GM15510 (cell line): ENCODE measurements around the gene LCN9.

Experiments
- POLR2A ChIP-seq: IDR thresholded peaks from 3 replicates; pipeline ENCODE4 v1.6.1; 2011; ENCODE audit warnings: borderline replicate concordance; ENCODE audit not compliant: insufficient read length; ENCODE audit errors: extremely low read depth

LCN9 gene

DNA sequence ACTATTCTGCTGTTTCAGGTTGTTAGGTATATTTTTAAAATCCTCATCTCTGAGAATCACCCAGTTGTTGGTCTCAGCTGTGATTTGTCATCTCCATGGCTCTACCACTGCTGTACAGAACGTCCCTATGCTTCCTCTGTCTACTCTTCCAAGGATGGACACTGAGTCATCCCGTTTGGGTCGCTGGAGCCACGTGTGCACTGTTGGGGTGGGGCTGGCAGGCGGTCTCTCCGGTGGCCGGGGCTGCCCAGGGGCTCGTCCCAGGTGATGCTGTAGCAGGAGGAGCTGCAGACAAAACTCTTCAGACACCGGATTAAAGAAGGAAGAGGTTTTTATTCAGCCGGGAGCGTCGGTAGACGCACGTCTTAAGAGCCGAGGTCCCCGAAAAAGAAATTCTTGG lies 16.9 kb downstream of the LCN9 start:
- no peak for TF ChIP-seq POLR2A

DNA sequence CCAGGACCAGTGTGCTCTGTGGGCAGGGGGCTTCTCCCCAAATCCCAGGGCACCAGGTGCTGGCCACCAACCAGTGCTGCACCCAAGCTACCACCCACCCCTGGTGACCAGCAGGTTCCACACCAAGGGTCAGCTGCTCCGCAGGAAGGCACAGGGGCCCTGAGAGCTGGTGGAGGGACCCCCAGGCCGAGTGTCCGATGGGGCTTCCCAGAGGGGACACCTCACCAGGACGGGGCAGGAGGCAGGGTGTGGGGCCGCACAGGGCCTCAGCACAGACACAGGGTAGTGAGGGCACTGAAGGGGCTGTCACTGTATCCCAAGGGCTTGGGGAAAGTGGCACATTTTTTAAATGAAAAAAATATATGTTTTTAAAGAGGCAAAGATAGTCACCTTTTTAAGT lies 18.1 kb downstream of the LCN9 start:
- no peak for TF ChIP-seq POLR2A

DNA sequence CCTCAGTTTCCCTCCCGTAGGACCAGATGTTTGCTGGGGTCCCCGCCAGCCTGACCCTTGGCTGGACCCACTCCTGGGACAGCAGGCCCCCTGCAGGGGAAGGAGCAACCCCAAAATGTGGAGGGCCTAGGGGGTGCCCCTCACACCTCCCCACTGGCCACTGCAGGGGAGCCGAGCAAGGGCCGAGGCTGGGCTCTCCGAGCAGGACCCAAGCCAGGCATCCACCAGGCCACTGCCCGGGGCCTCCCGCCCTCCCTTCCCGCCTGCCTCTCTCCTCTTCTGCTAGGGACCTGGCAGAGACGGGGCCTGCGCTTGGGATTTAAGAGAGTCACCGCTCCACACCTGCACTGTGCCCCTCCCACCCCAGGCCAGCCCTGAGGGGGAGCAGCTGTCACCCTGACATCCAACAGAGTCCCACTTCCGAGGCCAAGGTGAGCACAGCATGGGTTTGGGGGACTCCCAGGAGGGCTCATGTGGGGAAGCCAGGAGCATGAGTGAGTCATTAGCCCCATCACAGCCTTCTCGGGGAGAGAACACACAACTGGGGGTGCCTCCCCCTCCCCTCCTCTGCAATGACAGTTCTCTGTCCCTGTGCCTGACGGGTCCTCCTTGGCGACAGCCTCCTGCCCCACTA lies 20.4 kb downstream of the LCN9 start:
- no peak for TF ChIP-seq POLR2A

DNA sequence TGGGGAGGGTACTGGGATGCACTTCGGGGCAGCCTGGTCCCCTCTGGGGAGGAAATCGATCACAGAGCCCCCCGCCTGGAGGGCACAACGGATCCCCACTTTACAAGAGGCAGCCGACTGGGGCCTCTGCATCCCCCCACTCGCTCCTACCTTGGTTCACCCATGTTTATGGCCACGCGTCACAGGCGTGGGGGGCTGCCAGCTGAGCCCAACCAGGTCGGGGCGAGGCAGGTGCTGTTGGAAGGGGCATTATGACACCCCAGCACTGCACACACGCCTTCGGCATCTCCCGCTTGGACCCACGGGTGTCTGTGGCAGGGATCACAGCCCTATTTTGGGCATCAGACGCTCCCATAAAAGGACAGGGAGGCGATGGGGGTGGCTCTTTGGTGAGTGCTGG lies 21.6 kb downstream of the LCN9 start:
- no peak for TF ChIP-seq POLR2A

DNA sequence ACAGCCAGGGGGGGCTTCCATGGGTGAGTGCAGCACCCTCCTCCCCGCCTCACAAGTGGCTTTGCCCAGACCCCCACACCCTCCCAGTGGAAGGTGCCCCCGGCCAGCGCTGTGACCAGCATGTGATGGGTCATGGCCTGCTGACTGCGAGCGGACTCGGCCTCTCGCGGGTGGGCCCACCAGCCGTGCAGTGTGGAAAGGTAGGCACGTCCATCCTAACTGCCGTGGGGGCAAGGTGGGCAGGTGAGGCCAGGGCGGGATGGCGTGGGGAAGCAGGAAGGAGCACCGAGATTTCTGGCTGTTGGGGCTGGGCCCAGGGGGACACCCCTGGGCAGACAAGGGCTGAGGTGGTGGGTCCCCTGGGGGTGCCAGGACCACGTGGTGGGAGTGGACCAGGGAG lies 24.1 kb downstream of the LCN9 start:
- TF ChIP-seq POLR2A: no peak

DNA sequence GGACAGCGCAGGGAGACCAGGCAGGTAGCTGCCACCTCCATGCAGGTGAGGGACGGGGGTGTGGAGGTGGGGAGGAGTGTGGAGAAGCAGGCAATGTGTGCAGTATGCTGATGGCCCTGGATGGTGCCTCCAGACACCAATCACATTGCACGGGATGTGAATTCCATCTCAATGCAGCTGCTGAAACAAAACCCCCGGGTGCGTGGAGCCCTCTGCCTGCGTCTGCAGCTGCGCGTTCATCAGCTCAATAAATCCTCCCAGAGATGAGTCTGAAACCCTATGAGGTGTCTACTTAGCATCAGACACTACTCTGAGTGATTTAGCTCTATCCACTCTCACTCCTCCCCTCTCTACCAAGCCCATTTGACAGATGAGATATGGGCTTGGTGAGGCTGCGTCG lies 25.9 kb downstream of the LCN9 start:
- TF ChIP-seq POLR2A: no peak

DNA sequence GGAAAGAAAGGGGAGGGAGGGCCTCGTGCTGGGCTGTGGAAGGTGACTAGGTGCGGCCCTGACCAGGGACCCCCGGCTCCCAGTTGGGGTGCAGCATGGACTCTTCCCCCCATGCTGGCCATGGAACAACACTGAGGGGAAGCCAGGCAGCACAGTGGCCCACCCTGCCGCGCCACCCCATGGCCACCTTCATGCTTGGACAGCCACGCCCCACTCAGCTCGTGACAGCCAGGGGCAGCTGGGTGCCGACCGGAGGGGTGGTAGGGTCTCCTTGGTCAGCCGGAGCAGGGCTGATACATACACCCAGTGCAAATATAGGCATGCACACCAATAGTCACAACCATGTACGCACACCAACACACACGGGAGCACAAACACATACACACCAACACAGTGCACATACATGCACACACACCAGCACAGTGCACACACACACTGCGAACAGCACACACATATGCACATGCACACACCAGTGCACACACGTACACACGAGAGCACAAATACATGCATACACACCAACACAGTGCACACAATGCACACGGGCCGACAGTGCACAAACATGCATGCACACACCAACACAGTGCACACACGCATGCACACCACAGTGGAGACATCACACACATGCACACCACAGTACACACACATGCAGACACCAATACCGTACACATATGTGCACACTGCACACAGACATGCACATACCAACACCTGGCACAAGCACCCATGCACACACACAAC lies 27.9 kb downstream of the LCN9 start:
- TF ChIP-seq POLR2A: no peak

DNA sequence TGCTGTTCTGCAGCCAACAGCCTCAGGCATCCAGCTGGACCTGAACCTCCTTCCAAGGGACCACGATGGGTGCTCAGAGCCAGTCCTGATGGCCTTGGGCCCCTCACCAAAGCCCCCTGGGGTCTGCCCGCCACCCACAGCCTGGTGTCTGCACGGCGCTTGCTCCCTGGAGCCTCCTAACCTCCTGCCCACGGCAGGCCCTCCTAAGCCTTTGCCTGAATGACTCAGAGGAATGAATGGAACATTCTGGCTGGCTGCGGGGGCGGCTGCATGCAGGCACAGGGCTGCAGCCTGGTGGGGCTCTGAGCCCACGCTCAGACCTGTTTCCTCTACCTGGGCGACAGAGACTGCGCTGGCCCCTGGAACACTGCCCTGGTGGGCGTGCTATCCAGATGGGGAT lies 29.3 kb downstream of the LCN9 start:
- TF ChIP-seq POLR2A: no peak

DNA sequence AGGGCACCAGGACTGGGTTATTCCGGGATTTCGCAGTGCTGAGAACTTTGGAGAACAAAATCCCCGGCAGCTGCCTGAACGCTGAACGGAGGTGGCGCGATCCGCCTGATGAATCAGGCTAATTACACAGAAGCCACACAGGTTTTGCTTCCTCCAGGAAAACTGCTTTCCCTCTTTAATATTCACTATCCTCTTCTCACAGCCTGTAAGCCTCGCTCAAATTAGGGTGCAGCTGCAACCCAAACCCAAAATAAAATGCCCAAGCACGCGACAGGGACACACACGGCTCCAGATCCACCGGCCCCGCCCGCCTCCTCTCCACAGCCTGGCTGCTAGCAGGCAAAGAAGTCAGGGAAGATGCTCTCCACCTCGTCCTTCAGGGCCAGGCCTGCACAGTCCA lies 30.2 kb downstream of the LCN9 start:
- no peak for TF ChIP-seq POLR2A

DNA sequence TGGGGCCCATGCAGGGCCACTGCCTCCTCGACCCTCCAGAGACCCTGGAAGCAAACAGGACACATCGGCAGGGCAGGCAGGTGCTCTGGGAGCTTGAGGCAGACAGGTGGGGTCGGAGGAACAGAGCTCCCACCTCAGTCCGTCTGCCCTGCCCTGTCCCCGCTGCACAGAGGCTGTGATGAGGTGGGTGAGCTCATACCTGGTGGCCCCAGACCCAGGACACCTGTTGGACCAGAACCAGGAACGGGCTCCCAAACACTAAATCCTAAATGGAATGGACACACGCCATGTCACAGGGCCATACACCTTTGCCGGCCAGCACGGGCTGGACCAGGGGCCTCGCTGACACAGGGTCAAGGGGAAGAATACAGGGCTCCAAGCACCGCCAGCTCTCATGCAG lies 30.7 kb downstream of the LCN9 start:
- TF ChIP-seq POLR2A: no peak

DNA sequence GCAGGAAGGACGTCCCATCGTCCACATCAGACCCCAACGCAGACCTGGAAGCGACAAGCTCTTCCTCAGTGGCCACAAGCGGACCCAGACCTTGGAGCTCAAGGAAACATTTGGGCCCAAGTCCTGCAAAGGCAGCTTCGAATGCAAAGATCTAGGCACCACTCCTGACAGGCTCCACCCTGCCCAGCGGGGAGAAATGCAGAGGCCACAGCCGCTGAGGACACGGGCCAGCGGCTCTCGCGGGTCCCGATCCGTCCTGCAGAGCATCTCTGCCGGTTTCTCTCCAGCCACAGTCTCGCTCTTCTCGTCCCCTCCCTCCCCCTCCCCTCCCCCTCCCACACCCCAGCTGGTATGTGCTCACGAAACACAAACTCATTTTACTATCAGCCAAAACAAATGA lies 31.3 kb downstream of the LCN9 start:
- TF ChIP-seq POLR2A: no peak

DNA sequence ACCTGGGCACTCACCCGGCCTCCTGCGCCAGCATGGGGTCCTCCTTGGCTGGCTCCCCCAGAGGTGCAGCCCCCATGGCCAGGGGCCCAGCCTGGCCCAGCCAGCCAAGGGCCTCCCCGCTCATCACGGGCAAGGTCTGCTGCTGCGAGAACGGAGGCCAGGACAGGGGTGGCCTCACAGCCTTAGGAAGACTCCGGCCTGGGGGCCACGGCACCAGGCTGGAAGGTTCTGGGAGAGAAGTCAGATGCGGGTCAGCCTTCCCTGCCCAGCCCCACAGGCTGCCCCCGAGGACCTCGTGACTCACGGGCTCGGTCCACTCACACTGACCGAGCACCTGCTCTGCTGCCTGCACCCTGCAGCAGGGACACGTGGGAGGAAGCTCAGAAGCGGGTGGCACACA lies 31.9 kb downstream of the LCN9 start:
- TF ChIP-seq POLR2A: no peak

DNA sequence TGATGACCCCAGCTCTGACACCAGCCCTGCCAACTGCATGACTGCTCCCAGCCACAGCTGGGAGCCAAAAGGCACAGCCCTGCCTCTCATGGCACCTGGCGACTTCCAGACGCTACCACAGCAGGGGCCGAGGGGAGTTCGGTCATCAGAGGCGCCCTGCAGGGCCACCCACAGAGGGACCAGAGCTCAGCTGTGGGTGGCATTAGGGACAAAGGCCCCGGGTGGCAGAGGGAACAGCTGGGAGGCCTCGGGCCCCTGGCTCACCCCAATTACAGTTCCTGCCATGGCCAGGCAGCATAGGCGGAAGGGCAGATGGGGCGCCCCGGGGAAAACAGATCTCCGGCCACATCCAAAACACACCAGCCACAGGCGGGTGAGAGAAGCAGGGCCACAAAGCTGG lies 32.5 kb downstream of the LCN9 start:
- no peak for TF ChIP-seq POLR2A

DNA sequence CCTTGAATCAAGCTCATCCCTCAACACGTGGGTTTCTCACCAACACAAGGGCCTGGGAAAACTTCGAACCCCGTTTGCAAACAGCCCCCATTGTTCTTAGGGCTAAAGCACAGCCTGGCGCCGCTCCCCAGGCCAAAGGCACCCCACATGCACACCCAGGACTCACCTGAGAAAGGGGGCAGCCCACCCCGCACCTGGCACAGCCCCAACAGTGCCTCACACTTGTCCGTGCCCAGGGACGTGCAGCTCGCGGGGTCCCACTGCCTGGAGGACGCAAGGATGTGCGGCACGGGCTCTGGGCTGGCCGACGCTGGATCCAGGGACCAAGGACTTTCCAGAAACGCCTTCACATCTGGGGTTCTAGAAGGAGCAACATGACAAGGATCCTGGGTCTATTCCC lies 33.3 kb downstream of the LCN9 start:
- TF ChIP-seq POLR2A: no peak

DNA sequence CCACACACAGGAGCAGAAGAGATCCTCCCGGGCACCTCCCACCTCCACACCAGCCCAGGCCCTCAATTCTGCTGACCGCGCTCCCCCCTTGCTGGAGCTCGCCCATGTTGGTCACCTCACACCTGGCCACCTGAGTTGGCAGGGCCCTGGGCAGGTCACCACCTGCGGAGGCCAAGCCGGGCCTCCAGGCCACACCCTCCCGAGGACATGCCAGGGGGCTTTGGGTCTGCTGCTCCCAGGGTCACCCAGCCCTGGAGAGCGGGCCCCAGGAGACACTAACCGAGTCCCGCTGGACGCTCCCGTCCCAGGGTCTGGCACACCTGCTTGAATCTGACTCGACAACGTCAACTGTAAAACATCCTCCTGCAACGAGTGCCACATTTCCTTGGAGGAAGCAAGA lies 34.1 kb downstream of the LCN9 start:
- TF ChIP-seq POLR2A: no peak

DNA sequence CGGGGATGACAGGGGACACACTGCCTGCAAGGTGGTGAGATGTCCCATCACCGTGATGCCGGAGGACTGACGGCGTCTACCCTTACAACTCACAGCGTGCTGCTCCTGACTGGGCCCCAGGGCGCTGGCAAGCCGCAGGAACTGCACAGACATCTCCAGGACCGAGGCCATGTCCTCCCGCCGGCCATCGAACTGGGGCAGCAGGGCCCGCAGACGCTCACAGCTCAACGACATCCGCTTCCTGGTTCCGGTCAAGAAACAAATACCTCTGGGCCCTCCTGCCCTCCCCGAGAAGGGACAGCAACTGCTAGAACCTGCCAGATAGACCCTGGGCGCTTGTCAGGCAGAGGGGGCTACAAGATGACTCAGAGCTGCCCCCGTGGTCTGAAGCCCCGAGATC lies 35.1 kb downstream of the LCN9 start:
- TF ChIP-seq POLR2A: no peak
